Mesenchymal stem cell (in vitro differentiated cells and primary cell): ENCODE data around the gene RIMS4.

Experiments
- DNase-seq: peaks from one replicate; pipeline ENCODE4 v3.0.0-alpha.2; 2013
- H2AFZ ChIP-seq: one replicate; pipeline ENCODE4 v1.6.1; 2013; ENCODE audit warnings: low read depth, mild to moderate bottlenecking, control low read depth, inconsistent platforms, low read length, moderate library complexity
- H2AK5ac ChIP-seq: 2 replicates; pipeline ENCODE4 v1.6.1; 2013; ENCODE audit warnings: low read length, moderate library complexity, mild to moderate bottlenecking, inconsistent platforms; ENCODE audit not compliant: severe bottlenecking
- H2BK120ac ChIP-seq: one replicate; pipeline ENCODE4 v1.6.1; 2013; ENCODE audit warnings: low read depth, mild to moderate bottlenecking, inconsistent platforms, low read length, moderate library complexity
- H2BK12ac ChIP-seq, 2 experiments: one replicate each; pipeline ENCODE4 v1.6.1; 2013; ENCODE audit warnings: inconsistent platforms in 2 of 2, low read length in 2 of 2, mild to moderate bottlenecking in 2 of 2, moderate library complexity in 2 of 2, control low read depth in 1 of 2
- H2BK15ac ChIP-seq: one replicate; pipeline ENCODE4 v1.6.1; 2013; ENCODE audit warnings: mild to moderate bottlenecking, low read depth, inconsistent platforms; ENCODE audit not compliant: poor library complexity, severe bottlenecking
- H2BK5ac ChIP-seq: 2 replicates; pipeline ENCODE4 v1.6.1; 2013; ENCODE audit warnings: low read depth, mild to moderate bottlenecking, low read length, control low read depth, inconsistent platforms; ENCODE audit not compliant: poor library complexity, severe bottlenecking
- H3K14ac ChIP-seq, 2 experiments: one replicate each; pipeline ENCODE4 v1.6.1; 2013; ENCODE audit warnings: inconsistent platforms in 2 of 2, low read length in 2 of 2, control low read depth in 1 of 2, mild to moderate bottlenecking in 1 of 2, moderate library complexity in 1 of 2
- H3K18ac ChIP-seq, 2 experiments: one replicate each; pipeline ENCODE4 v1.6.1; 2013; ENCODE audit warnings: inconsistent platforms in 2 of 2, low read length in 2 of 2, control low read depth in 1 of 2, low read depth in 1 of 2, mild to moderate bottlenecking in 1 of 2
- H3K23ac ChIP-seq, 2 experiments: one replicate each; pipeline ENCODE4 v1.6.1; 2013; ENCODE audit warnings: inconsistent platforms in 2 of 2, low read length in 2 of 2, mild to moderate bottlenecking in 2 of 2, moderate library complexity in 2 of 2, control low read depth in 1 of 2
- H3K27ac ChIP-seq: 2 replicates; pipeline ENCODE4 v1.5.1; 2013; ENCODE audit warnings: mild to moderate bottlenecking, moderate library complexity, low read length, control low read depth, inconsistent platforms; ENCODE audit not compliant: poor library complexity, severe bottlenecking
- H3K27me3 ChIP-seq, 2 experiments: 2 replicates each; pipeline versions ENCODE4 v1.6.1 to v1.7.0; 2013; ENCODE audit warnings: low read length in 2 of 2, mild to moderate bottlenecking in 2 of 2, moderate library complexity in 2 of 2, control low read depth in 1 of 2, inconsistent platforms in 1 of 2; ENCODE audit not compliant: control insufficient read depth in 1 of 2, insufficient read depth in 1 of 2
- H3K36me3 ChIP-seq, 2 experiments: 2 replicates each; pipeline versions ENCODE4 v1.6.1 to v1.7.0; 2013; ENCODE audit warnings: low read length in 2 of 2, control low read depth in 1 of 2, inconsistent platforms in 1 of 2, low read depth in 1 of 2, mild to moderate bottlenecking in 1 of 2; ENCODE audit not compliant: insufficient read depth in 2 of 2, control insufficient read depth in 1 of 2
- H3K4ac ChIP-seq, 2 experiments: one replicate each; pipeline ENCODE4 v1.6.1; 2013; ENCODE audit warnings: inconsistent platforms in 2 of 2, low read length in 2 of 2, mild to moderate bottlenecking in 2 of 2, moderate library complexity in 2 of 2, control low read depth in 1 of 2, low read depth in 1 of 2
- H3K4me1 ChIP-seq: 2 replicates; pipeline ENCODE4 v1.6.1; 2013; ENCODE audit warnings: low read depth, low read length, control low read depth; ENCODE audit not compliant: control insufficient read depth, insufficient read depth
- H3K4me2 ChIP-seq: 2 replicates; pipeline ENCODE4 v1.6.1; 2013; ENCODE audit warnings: low read length, mild to moderate bottlenecking, inconsistent platforms; ENCODE audit not compliant: poor library complexity, severe bottlenecking
- H3K4me3 ChIP-seq, 2 experiments: 2 replicates each; pipeline versions ENCODE4 v1.5.1 to v1.7.0; 2013; ENCODE audit warnings: low read length in 2 of 2, mild to moderate bottlenecking in 2 of 2, control low read depth in 1 of 2, low read depth in 1 of 2; ENCODE audit not compliant: insufficient read depth in 1 of 2
- H3K79me1 ChIP-seq: replicated peaks from 2 replicates; pipeline ENCODE4 v1.6.1; 2013; ENCODE audit warnings: mild to moderate bottlenecking, control low read depth, low read length, inconsistent platforms; ENCODE audit not compliant: poor library complexity, severe bottlenecking
- H3K9ac ChIP-seq: 2 replicates; pipeline ENCODE4 v1.7.0; 2013; ENCODE audit warnings: mild to moderate bottlenecking, low read length, moderate library complexity
- H3K9me3 ChIP-seq: 2 replicates; pipeline ENCODE4 v1.7.0; 2013; ENCODE audit warnings: mild to moderate bottlenecking, low read length; ENCODE audit not compliant: control insufficient read depth
- H4K8ac ChIP-seq: one replicate; pipeline ENCODE4 v1.6.1; 2013; ENCODE audit warnings: inconsistent platforms, mild to moderate bottlenecking, low read length, moderate library complexity
- H4K91ac ChIP-seq: one replicate; pipeline ENCODE4 v1.6.1; 2013; ENCODE audit warnings: mild to moderate bottlenecking, low read length, inconsistent platforms
- WGBS: methylation state at CpG from one replicate; pipeline ENCODE4 v1.1.7; 2013; ENCODE audit warnings: mixed read lengths; 5-methylcytosine and 5-hydroxymethylcytosine counted together

Gene RIMS4

DNA sequence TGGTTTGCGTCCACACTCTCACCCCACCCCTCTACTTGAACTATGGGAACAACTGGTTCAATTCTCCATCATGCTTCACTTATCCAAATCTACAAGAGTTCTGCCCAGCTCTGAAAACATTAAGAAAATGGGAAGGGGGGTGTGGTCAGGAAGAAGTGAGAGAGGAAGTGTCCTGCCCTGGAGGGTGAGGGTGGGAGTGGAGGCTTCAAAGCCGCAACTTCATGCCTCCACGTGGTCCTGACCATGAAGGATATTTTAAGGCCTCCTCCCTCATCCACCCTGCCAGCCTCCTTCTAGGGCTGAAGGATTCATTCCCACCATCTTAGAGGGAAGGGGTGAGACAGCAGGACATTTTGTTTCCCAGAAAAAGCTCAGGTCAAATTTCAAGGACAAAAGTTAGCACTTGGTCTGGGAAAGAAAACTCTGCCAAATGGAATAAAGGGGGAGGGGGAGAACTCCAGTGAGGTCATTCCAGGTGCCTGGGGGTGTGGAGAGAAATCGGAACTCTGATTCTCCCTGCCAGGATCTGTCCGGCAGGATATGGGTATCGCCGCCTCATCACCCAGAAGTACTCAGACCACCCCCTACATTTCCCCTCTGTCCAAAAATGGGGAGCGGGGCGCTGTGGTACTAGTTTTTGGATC, 4.9 kb downstream of the RIMS4 start:
- Histone ChIP-seq H3K4me2 (no peak overlapping the region), H4K91ac (no peak overlapping the region), H3K36me3 (no peaks in the 10 kb centered on the region), H3K27ac (no peak overlapping the region), H3K4me1 (peaks cover under 1% of the 10 kb centered on the region), H3K4ac (no peak overlapping the region), H4K8ac (no peak overlapping the region), H3K9ac (no peak overlapping the region), H3K23ac (no peak overlapping the region), H2BK5ac (no peak overlapping the region), H3K27me3 (peaks cover 79 to 84% of the 10 kb centered on the region in 2 experiments), H3K4me3 (no peak overlapping the region), H2AK5ac (no peak overlapping the region), H3K18ac (no peak overlapping the region), H3K9me3 (no peaks in the 10 kb centered on the region), H2BK12ac (no peak overlapping the region), H3K79me1 (no peaks in the 10 kb centered on the region), H2BK15ac (no peak overlapping the region), H2BK120ac (no peak overlapping the region), H2AFZ (no peak overlapping the region), H3K14ac (no peak overlapping the region)
- WGBS: 88% methylated on average over 5 of the region's 9 CpGs
- no peak for DNase-seq

DNA sequence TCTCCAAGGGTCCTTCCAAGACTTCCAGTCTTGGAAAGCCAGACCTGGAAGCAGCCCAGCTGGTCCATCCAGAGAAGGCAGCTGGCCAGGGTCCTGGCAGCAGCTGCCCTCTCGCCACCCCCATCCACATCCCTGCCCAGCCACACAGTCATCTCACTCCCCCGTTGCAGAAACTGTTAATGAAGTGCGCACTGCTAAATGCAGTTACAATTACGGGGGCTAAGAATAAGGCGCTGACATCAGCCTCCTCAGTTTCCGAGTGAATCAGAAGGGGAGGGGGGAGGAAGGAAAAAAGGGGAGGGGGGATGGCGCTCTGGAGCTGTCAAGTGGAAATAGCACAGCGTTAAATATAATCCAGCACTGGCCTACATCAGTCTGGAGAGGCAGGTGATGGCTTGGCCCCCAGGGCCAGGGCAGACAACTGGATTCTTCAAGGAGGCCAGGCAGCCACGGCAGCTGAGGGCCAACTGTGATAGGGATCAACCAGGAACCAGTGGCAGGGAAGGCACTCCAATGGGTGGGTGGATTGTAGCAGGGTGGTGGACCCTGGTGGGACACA, 6.9 kb downstream of the RIMS4 start:
- no peak overlapping the region for H3K9ac ChIP-seq
- H2BK5ac ChIP-seq: no peak overlapping the region
- H3K4me1 ChIP-seq: no peaks in the 10 kb centered on the region
- H2AFZ ChIP-seq: no peak overlapping the region
- no peak for DNase-seq
- no peaks in the 10 kb centered on the region for H3K79me1 ChIP-seq
- no peak overlapping the region for H3K23ac ChIP-seq
- peaks cover 66 to 74% of the 10 kb centered on the region in 2 experiments for H3K27me3 ChIP-seq
- no peaks in the 10 kb centered on the region for H3K36me3 ChIP-seq
- H3K4ac ChIP-seq: no peak overlapping the region
- no peak overlapping the region for H3K18ac ChIP-seq
- no peaks in the 10 kb centered on the region for H3K9me3 ChIP-seq
- no peak overlapping the region for H2BK12ac ChIP-seq
- no peak overlapping the region for H3K4me2 ChIP-seq
- H3K14ac ChIP-seq: no peak overlapping the region
- H3K4me3 ChIP-seq: no peak overlapping the region
- H2BK120ac ChIP-seq: no peak overlapping the region
- no peak overlapping the region for H4K91ac ChIP-seq
- H2AK5ac ChIP-seq: no peak overlapping the region
- H3K27ac ChIP-seq: no peak overlapping the region
- WGBS: 48% methylated on average over 9 of the region's 9 CpGs
- no peak overlapping the region for H2BK15ac ChIP-seq
- no peak overlapping the region for H4K8ac ChIP-seq

DNA sequence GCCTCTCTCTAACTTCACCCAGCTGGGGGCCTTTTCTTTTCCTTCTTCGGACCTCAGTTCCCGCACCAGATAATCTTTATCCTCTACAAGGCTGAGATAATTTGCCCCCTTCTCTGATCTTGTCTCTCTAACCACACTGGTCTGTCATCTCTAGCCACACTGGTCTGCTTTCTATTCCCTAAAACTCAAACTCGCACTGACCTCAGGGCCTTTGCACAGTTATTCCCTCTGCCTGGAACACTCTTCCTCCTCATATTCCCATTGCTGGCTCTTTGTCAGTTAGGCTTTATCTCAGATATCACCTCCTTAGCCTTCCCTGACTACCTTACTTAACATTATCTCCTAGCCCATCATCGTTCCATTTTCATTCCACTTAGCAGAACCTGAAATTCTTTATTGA, 7.6 kb downstream of the RIMS4 start:
- Histone ChIP-seq H2BK120ac (no peak overlapping the region), H3K4me2 (no peak overlapping the region), H2BK15ac (no peak overlapping the region), H2AFZ (no peak overlapping the region), H3K4ac (no peak overlapping the region), H2AK5ac (no peak overlapping the region), H3K36me3 (no peaks in the 10 kb centered on the region), H3K14ac (no peak overlapping the region), H3K79me1 (no peaks in the 10 kb centered on the region), H3K18ac (no peak overlapping the region), H4K8ac (no peak overlapping the region), H3K9ac (no peak overlapping the region), H3K4me1 (no peaks in the 10 kb centered on the region), H2BK5ac (no peak overlapping the region), H3K27me3 (peaks cover 66 to 74% of the 10 kb centered on the region in 2 experiments), H3K9me3 (no peaks in the 10 kb centered on the region), H4K91ac (no peak overlapping the region), H3K4me3 (no peak overlapping the region), H3K27ac (no peak overlapping the region), H3K23ac (no peak overlapping the region), H2BK12ac (no peak overlapping the region)
- WGBS: 91% methylated on average over 4 of the region's 4 CpGs
- DNase-seq: no peak

DNA sequence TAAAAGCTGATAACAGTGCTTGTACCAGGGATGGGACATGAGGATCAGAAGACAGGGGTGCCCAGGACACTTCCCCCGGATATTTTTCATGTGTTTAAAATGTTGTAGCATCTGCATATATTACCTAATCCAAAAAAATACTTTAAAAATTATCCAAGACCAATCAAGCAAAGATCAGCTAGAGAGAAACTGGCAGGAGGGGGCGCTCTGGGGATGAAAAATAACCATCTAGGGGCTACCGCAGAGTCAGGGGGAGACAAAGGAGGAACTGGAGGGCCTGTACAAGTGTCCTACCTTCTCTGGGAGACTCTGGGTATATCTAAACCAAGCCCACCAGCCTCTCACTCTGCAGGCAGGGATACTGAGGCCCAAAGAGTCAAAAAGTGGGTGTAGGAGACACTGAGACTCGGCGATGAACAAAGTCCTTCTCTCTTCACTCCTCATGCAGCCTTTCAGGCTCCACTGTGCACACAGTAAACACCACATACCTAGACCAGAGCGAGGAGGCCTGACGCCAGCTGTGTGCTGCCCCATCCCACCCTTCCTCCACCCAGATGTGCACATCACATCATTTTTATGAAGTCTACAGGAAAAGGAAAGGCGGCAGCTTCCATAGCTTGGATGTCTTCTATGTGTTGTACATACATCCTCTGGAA, 9.8 kb downstream of the RIMS4 start:
- Histone ChIP-seq H2BK5ac (no peak overlapping the region), H2BK12ac (no peak overlapping the region), H2BK120ac (no peak overlapping the region), H3K18ac (no peak overlapping the region), H2BK15ac (no peak overlapping the region), H3K4me2 (no peak overlapping the region), H3K4me1 (no peaks in the 10 kb centered on the region), H3K27me3 (peaks cover 64 to 74% of the 10 kb centered on the region in 2 experiments), H3K36me3 (no peaks in the 10 kb centered on the region), H3K14ac (no peak overlapping the region), H2AFZ (no peak overlapping the region), H4K8ac (no peak overlapping the region), H4K91ac (no peak overlapping the region), H3K27ac (no peak overlapping the region), H2AK5ac (no peak overlapping the region), H3K4me3 (no peak overlapping the region), H3K4ac (no peak overlapping the region), H3K9ac (no peak overlapping the region), H3K9me3 (no peaks in the 10 kb centered on the region), H3K79me1 (no peaks in the 10 kb centered on the region), H3K23ac (no peak overlapping the region)
- WGBS: 63% methylated on average over 7 of the region's 8 CpGs
- DNase-seq: no peak
